Measurements from ENCODE around the gene KIF21B.

Gene KIF21B

GRCh38 chr1:201020040-201020591 is 3.4 kb downstream of the KIF21B start:
- DNase-seq (ENCODE audit: low spot score): no peak

GRCh38 chr1:201019321-201019977 is 4.1 kb downstream of the KIF21B start:
- no peak for DNase-seq (ENCODE audit: low spot score)

GRCh38 chr1:201017828-201018163 is 5.7 kb downstream of the KIF21B start:
- no peak for DNase-seq (ENCODE audit: low spot score)

- DNase-seq (ENCODE audit: low spot score): no peak
Observed at GRCh38 chr1:201016943-201017827, 6.3 kb downstream of the KIF21B start.

GRCh38 chr1:201016211-201016651 is 7.3 kb downstream of the KIF21B start:
- DNase-seq (ENCODE audit: low spot score): no peak

- DNase-seq (ENCODE audit: low spot score): no peak
Observed at GRCh38 chr1:201015551-201016091, 7.9 kb downstream of the KIF21B start.

GRCh38 chr1:201014816-201015200 is 8.7 kb downstream of the KIF21B start:
- DNase-seq (ENCODE audit: low spot score): no peak

- peak; percentile 77 for DNase-seq (ENCODE audit: low spot score)
Observed at GRCh38 chr1:201013991-201014815, 9.3 kb downstream of the KIF21B start.

GRCh38 chr1:201013031-201013485 is 10.5 kb downstream of the KIF21B start:
- no peak for DNase-seq (ENCODE audit: low spot score)

- DNase-seq (ENCODE audit: low spot score): no peak
Observed at GRCh38 chr1:201011616-201012015, 11.9 kb downstream of the KIF21B start.

- no peak for DNase-seq (ENCODE audit: low spot score)
Observed at GRCh38 chr1:201009962-201010645, 13.4 kb downstream of the KIF21B start.

GRCh38 chr1:201008666-201009360 is 14.7 kb downstream of the KIF21B start:
- DNase-seq (ENCODE audit: low spot score): no peak

- no peak for DNase-seq (ENCODE audit: low spot score)
Observed at GRCh38 chr1:201007481-201007880, 16.0 kb downstream of the KIF21B start.

- DNase-seq (ENCODE audit: low spot score): no peak
Observed at GRCh38 chr1:201006450-201006849, 17.1 kb downstream of the KIF21B start.

- no peak for DNase-seq (ENCODE audit: low spot score)
Observed at GRCh38 chr1:201004732-201005131, 18.8 kb downstream of the KIF21B start.

GRCh38 chr1:201004154-201004553 is 19.4 kb downstream of the KIF21B start:
- DNase-seq (ENCODE audit: low spot score): no peak

GRCh38 chr1:201002510-201002909 is 21.0 kb downstream of the KIF21B start:
- DNase-seq (ENCODE audit: low spot score): no peak

- DNase-seq (ENCODE audit: low spot score): no peak
Observed at GRCh38 chr1:201001962-201002361, 21.6 kb downstream of the KIF21B start.

- DNase-seq (ENCODE audit: low spot score): no peak
Observed at GRCh38 chr1:201000391-201000790, 23.1 kb downstream of the KIF21B start.

- DNase-seq (ENCODE audit: low spot score): no peak
Observed at GRCh38 chr1:200999667-201000066, 23.8 kb downstream of the KIF21B start.

GRCh38 chr1:200998323-200998722 is 25.2 kb downstream of the KIF21B start:
- no peak for DNase-seq (ENCODE audit: low spot score)

Data from globus pallidus (tissue), 1 donor.